ENCODE results near the gene FGF22. TPM values are rescaled to one million over a fixed set of nuclear protein-coding genes. Genes with fewer than 3 reads are reported as not detected.

Gene FGF22
- total and polyA plus RNA-seq, 2 of the 4 experiments (the other 2 are of a cell fraction) = 0.14 TPM; not detected in 1

DNA sequence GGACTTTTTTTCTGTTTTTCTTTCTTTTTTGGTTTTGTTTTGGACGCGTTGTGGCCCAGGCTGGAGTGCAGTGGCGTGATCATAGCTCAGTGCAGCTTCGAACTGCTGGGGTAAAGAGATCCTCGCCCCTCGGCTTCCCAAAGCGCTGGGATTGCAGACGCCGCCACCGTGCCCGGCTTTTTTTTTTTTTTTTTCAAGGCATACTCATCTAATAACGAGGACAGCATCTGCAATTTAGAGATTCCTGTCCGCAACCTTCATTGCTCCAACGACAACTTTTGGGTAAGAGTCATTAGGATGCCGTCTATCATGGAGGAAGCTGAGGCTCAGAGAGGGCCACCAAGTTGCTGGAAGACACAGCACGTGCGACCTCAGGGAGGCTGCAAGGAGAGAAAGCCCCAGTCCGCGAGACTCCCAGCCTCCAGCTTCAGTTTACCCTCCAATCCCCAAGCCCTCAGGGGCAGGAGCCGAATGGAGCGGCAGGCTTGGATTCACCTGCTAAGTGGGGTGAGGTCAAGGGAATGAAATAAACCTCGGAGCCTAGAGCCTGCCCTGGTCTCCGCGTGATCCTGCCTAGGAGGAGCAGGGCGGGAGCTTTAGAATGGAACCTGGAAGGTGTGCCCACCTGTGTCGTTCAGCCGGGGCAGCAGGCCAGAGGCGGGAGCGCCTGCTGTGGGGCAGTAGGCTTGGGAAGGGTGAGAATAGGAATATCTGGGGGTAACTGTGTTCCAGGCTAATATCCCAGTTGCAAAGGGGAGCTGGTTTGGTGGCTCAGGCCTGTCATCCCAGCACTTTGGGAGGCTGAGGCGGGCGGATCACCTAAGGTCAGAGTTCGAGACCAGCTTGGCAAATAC lies 5.7 kb upstream of the FGF22 start:
- Histone ChIP-seq H3K36me3 (ENCODE audit: control insufficient read depth, insufficient read depth, low read length) (peaks cover 5% of the 10 kb centered on the region; the same call in 1 of the 2 replicates), H4K5ac (ENCODE audit: low read depth, low read length) (peak overlapping the region; percentile 32; the same call in 1 of the 2 replicates), H3K23ac (ENCODE audit: low read depth, low read length) (peak overlapping the region; percentile 91), H3K18ac (ENCODE audit: low read depth, low read length) (peak overlapping the region; percentile 44), H3K9me3 (ENCODE audit: control insufficient read depth, insufficient read depth, low read length) (no peaks in the 10 kb centered on the region), H2BK120ac (ENCODE audit: low read depth, low read length) (peak overlapping the region; percentile 83; the same call in 1 of the 2 replicates), H4K91ac (ENCODE audit: insufficient read depth, low read depth, low read length) (no peak overlapping the region; the same call in 1 of the 2 replicates), H3K4me1 (ENCODE audit: control insufficient read depth, insufficient read depth, low read length) (peaks cover 10% of the 10 kb centered on the region), H3K27ac (ENCODE audit: insufficient read depth, low read length) (peak overlapping the region; percentile 82), H3K4me3 (ENCODE audit: insufficient read depth, low read depth, low read length) (peak overlapping the region; percentile 66), H2BK20ac (ENCODE audit: low read depth, low read length) (no peak overlapping the region), H4K20me1 (ENCODE audit: insufficient read depth, low read length) (peaks cover 3% of the 10 kb centered on the region; the same call in 1 of the 2 replicates), H3K9ac (ENCODE audit: low read depth, low read length) (peak overlapping the region; percentile 93), H3K56ac (ENCODE audit: extremely low read depth, insufficient read depth, low read length) (peak overlapping the region; percentile 64; the same call in 1 of the 2 replicates), H2AK9ac (replicated peaks; ENCODE audit: low read depth, low read length, poor library complexity) (peak overlapping the region; percentile 90), H2AFZ (replicated peaks; ENCODE audit: low read length, poor library complexity) (peak overlapping the region; percentile 95), H2AK5ac (ENCODE audit: low read depth, low read length) (peak overlapping the region; percentile 50), H4K8ac (ENCODE audit: low read depth in 2 of 2, low read length in 2 of 2) (peak overlapping the region; percentile 28 to 97; a peak in 3 of 4 replicates), H3K14ac (replicated peaks; ENCODE audit: low read depth, low read length) (peak overlapping the region; percentile 93), H3K4me2 (ENCODE audit: low read depth, low read length) (peak overlapping the region; percentile 80), H3K9me1 (ENCODE audit: insufficient read depth, low read length) (no peaks in the 10 kb centered on the region; the same call in 1 of the 2 replicates), H3K4ac (ENCODE audit: low read depth, low read length) (peak overlapping the region; percentile 81), H3K27me3 (ENCODE audit: control insufficient read depth, insufficient read depth, low read length) (no peaks in the 10 kb centered on the region), H2BK15ac (ENCODE audit: low read depth, low read length) (no peak overlapping the region; the same call in 2 of the 3 replicates), H3K79me1 (ENCODE audit: low read depth in 1 of 2, low read length in 2 of 2) (peaks cover 7 to 27% of the 10 kb centered on the region in 2 experiments), H2BK5ac (ENCODE audit: low read depth, low read length, poor library complexity, severe bottlenecking) (peak overlapping the region; percentile 75)
- ATAC-seq (ENCODE audit: low read depth) (peak; percentile 13), DNase-seq (peak; percentile 11)
- BruUV-seq (replicated peaks) = no TSS peak
- WGBS, 2 experiments (ENCODE audit: extremely low coverage in 2 of 2, insufficient read length in 1 of 2) = 55% methylated on average over 5 of the region's 32 CpGs; no CpG with 5 or more reads in 1 of the 2 experiments
- intact Hi-C loops (cut with micrococcal nuclease) (loop anchor here (2.0 kb wide), 3 partner anchors 23 to 45 kb away; partner anchors contain the start of genes HCN2 and RNF126), in situ Hi-C loops (cut with MboI; ENCODE audit: low sequenced_read_pairs) (no loop called here), dilution Hi-C loops (cut with HindIII; ENCODE audit: low sequenced_read_pairs, unreplicated experiment) (no loop called here)
- ChIA-PET POLR2A (ENCODE audit: unreplicated experiment) (interaction anchor here (0.5 kb wide), 1 partner anchor 12 kb away, joined by 3 read pairs; no protein-coding TSS in a partner anchor), CTCF (no interaction called here)
- no peak for TF ChIP-seq MAZ (IDR thresholded peaks at IDR 0.05; ENCODE audit: borderline replicate concordance, low read depth, low read length)
- no peak for TF ChIP-seq SMC3 (IDR thresholded peaks at IDR 0.05; ENCODE audit: low read depth, low read length)
- TF ChIP-seq MAFK (IDR thresholded peaks at IDR 0.05; ENCODE audit: low read depth, low read length) = no peak
- TF ChIP-seq BHLHE40 (IDR thresholded peaks at IDR 0.05; ENCODE audit: low read depth, low read length) = peak; percentile 54
- TF ChIP-seq RFX5 (IDR thresholded peaks at IDR 0.05; ENCODE audit: low read depth, low read length) = no peak
- TF ChIP-seq RCOR1 (IDR thresholded peaks at IDR 0.05; ENCODE audit: insufficient replicate concordance, low read length) = peak; percentile 30

Measured in IMR-90 (cell line).